IMR-90 (cell line): ENCODE results near the gene TLL1. TPM values are rescaled to one million over a fixed set of nuclear protein-coding genes. Genes with fewer than 3 reads are reported as not detected.

Source experiments
- ATAC-seq: fragments of 200-7000 bp; cut with Tn5 transposase; 2 replicates; pipeline ENCODE4 v1.9.1; 2020; ENCODE audit warnings: low read depth, mild to moderate bottlenecking, moderate library complexity
- BruUV-seq: library from RNA; stranded (reverse); fragments of 400-500 nt; replicated peaks from 2 replicates; lab custom pipeline; 2021; lab: Mats Ljungman, UMichigan
- CTCF ChIA-PET: fragments of 300-600 bp; formaldehyde crosslinking; extraction: SDS; loops from one replicate; lab custom pipeline; 2021; ENCODE audit warnings: antibody characterized with exemption; lab: Yijun Ruan, JAX
- POLR2A ChIA-PET: fragments of 300-600 bp; sonication (Branson Sonifier 250); formaldehyde crosslinking; loops from one replicate; lab custom pipeline; 2022; ENCODE audit warnings: antibody characterized with exemption; ENCODE audit not compliant: unreplicated experiment; lab: Charles Lee
- DNase-seq: peaks from one replicate; pipeline ENCODE4 v3.0.0; 2013
- H2AFZ ChIP-seq: replicated peaks from 2 replicates; pipeline ENCODE3; 2013; ENCODE audit warnings: low read length, mild to moderate bottlenecking; ENCODE audit not compliant: poor library complexity
- H2AK5ac ChIP-seq: 2 replicates; pipeline ENCODE4 v1.6.1; 2013; ENCODE audit warnings: low read depth, low read length, inconsistent platforms
- H2AK9ac ChIP-seq: replicated peaks from 2 replicates; pipeline ENCODE3; 2013; ENCODE audit warnings: mild to moderate bottlenecking, low read depth, low read length, moderate library complexity; ENCODE audit not compliant: poor library complexity
- H2BK120ac ChIP-seq: 2 replicates; pipeline ENCODE4 v1.6.1; 2013; ENCODE audit warnings: low read depth, low read length, inconsistent platforms
- H2BK15ac ChIP-seq: 3 replicates; pipeline ENCODE4 v1.6.1; 2013; ENCODE audit warnings: low read depth, low read length, inconsistent platforms
- H2BK20ac ChIP-seq: 2 replicates; pipeline ENCODE4 v1.6.1; 2013; ENCODE audit warnings: low read depth, mild to moderate bottlenecking, inconsistent platforms, low read length, moderate library complexity
- H2BK5ac ChIP-seq: 2 replicates; pipeline ENCODE4 v1.6.1; 2013; ENCODE audit warnings: mild to moderate bottlenecking, low read depth, low read length, inconsistent platforms; ENCODE audit not compliant: poor library complexity, severe bottlenecking
- H3K14ac ChIP-seq: replicated peaks from 2 replicates; pipeline ENCODE4 v1.6.1; 2013; ENCODE audit warnings: low read depth, low read length, inconsistent platforms
- H3K18ac ChIP-seq: 2 replicates; pipeline ENCODE4 v1.6.1; 2013; ENCODE audit warnings: low read depth, low read length, control low read depth
- H3K23ac ChIP-seq: 2 replicates; pipeline ENCODE4 v1.6.1; 2013; ENCODE audit warnings: low read depth, low read length, inconsistent platforms
- H3K27ac ChIP-seq: 2 replicates; pipeline ENCODE4 v1.5.1; 2013; ENCODE audit warnings: mild to moderate bottlenecking, control low read depth, low read length; ENCODE audit not compliant: insufficient read depth
- H3K27me3 ChIP-seq: 2 replicates; pipeline ENCODE4 v1.6.1; 2013; ENCODE audit warnings: low read length; ENCODE audit not compliant: control insufficient read depth, insufficient read depth
- H3K36me3 ChIP-seq: 2 replicates; pipeline ENCODE4 v1.6.1; 2013; ENCODE audit warnings: low read length, mixed read lengths; ENCODE audit not compliant: control insufficient read depth, insufficient read depth
- H3K4ac ChIP-seq: 2 replicates; pipeline ENCODE4 v1.6.1; 2013; ENCODE audit warnings: low read depth, low read length, inconsistent platforms
- H3K4me1 ChIP-seq: 2 replicates; pipeline ENCODE4 v1.6.1; 2013; ENCODE audit warnings: low read length, mixed read lengths; ENCODE audit not compliant: control insufficient read depth, insufficient read depth
- H3K4me2 ChIP-seq: 2 replicates; pipeline ENCODE4 v1.6.1; 2013; ENCODE audit warnings: low read depth, mild to moderate bottlenecking, control low read depth, low read length, moderate library complexity
- H3K4me3 ChIP-seq: 2 replicates; pipeline ENCODE4 v1.5.1; 2013; ENCODE audit warnings: low read depth, mild to moderate bottlenecking, control low read depth, low read length, moderate library complexity; ENCODE audit not compliant: insufficient read depth
- H3K56ac ChIP-seq: 2 replicates; pipeline ENCODE4 v1.6.1; 2013; ENCODE audit warnings: low read length, inconsistent platforms; ENCODE audit not compliant: insufficient read depth; ENCODE audit errors: extremely low read depth
- H3K79me1 ChIP-seq, 2 experiments: 2 replicates each; pipeline ENCODE4 v1.6.1; 2013; ENCODE audit warnings: low read length in 2 of 2, inconsistent platforms in 1 of 2, low read depth in 1 of 2
- H3K9ac ChIP-seq: 2 replicates; pipeline ENCODE4 v1.6.1; 2013; ENCODE audit warnings: low read depth, low read length, control low read depth
- H3K9me1 ChIP-seq: 2 replicates; pipeline ENCODE4 v1.6.1; 2013; ENCODE audit warnings: low read length, inconsistent platforms; ENCODE audit not compliant: insufficient read depth
- H3K9me3 ChIP-seq: 2 replicates; pipeline ENCODE4 v1.6.1; 2013; ENCODE audit warnings: low read length; ENCODE audit not compliant: control insufficient read depth, insufficient read depth
- H4K20me1 ChIP-seq: 2 replicates; pipeline ENCODE4 v1.6.1; 2013; ENCODE audit warnings: low read length, inconsistent platforms; ENCODE audit not compliant: insufficient read depth
- H4K5ac ChIP-seq: 2 replicates; pipeline ENCODE4 v1.6.1; 2013; ENCODE audit warnings: mild to moderate bottlenecking, low read depth, low read length, control low read depth
- H4K8ac ChIP-seq, 2 experiments: 2 replicates each; pipeline ENCODE4 v1.6.1; 2013; ENCODE audit warnings: low read depth in 2 of 2, low read length in 2 of 2, control low read depth in 1 of 2, inconsistent platforms in 1 of 2
- H4K91ac ChIP-seq: 2 replicates; pipeline ENCODE4 v1.6.1; 2013; ENCODE audit warnings: low read depth, low read length, inconsistent platforms; ENCODE audit not compliant: insufficient read depth
- BHLHE40 ChIP-seq: fragments of 150-350 bp; IDR thresholded peaks from 2 replicates; pipeline ENCODE4 v1.6.1; 2016; ENCODE audit warnings: mild to moderate bottlenecking, low read depth, low read length
- FOS ChIP-seq: fragments of 150-350 bp; IDR thresholded peaks from 2 replicates; pipeline ENCODE4 v1.6.1; 2016; ENCODE audit warnings: low read depth, low read length
- MAZ ChIP-seq: IDR thresholded peaks from 2 replicates; pipeline ENCODE4 v1.6.1; 2012; ENCODE audit warnings: low read depth, mild to moderate bottlenecking, low read length, improper control_type of control experiment, moderate library complexity, borderline replicate concordance
- MXI1 ChIP-seq: IDR thresholded peaks from 2 replicates; pipeline ENCODE4 v1.6.1; 2012; ENCODE audit warnings: low read depth, mild to moderate bottlenecking, low read length, moderate library complexity, borderline replicate concordance
- NFE2L2 ChIP-seq: fragments of 150-350 bp; IDR thresholded peaks from 2 replicates; pipeline ENCODE4 v1.6.1; 2016; ENCODE audit warnings: low read depth, mild to moderate bottlenecking, low read length
- RAD21 ChIP-seq: IDR thresholded peaks from 2 replicates; pipeline ENCODE4 v1.6.1; 2012; ENCODE audit warnings: low read length, improper control_type of control experiment
- RCOR1 ChIP-seq: IDR thresholded peaks from 2 replicates; pipeline ENCODE4 v1.6.1; 2012; ENCODE audit warnings: mild to moderate bottlenecking, low read length, improper control_type of control experiment; ENCODE audit not compliant: insufficient replicate concordance
- SMC3 ChIP-seq: fragments of 150-350 bp; IDR thresholded peaks from 2 replicates; pipeline ENCODE4 v1.6.1; 2016; ENCODE audit warnings: low read depth, mild to moderate bottlenecking, antibody characterized with exemption, low read length, moderate library complexity
- WGBS, 2 experiments: methylation state at CpG; one replicate each; pipeline versions ENCODE4 v1.1.5 to v1.1.7; 2013; ENCODE audit warnings: missing lambda C conversion rate in 2 of 2; ENCODE audit not compliant: insufficient read length in 1 of 2; ENCODE audit errors: extremely low coverage in 2 of 2; 5-methylcytosine and 5-hydroxymethylcytosine counted together
- dilution Hi-C: fragments of 300-500 bp; cut with HindIII; formaldehyde crosslinking; loops from one replicate; pipeline ENCODE4 v1.14.3; 2018; ENCODE audit warnings: low sequenced_read_pairs; ENCODE audit not compliant: unreplicated experiment
- in situ Hi-C: fragments of 300-500 bp; cut with MboI; formaldehyde crosslinking; loops from 3 replicates; pipeline ENCODE4 v1.14.3; 2019; ENCODE audit warnings: low sequenced_read_pairs, inconsistent platforms, mixed read lengths
- intact Hi-C: fragments of 100-400 bp; cut with micrococcal nuclease; formaldehyde crosslinking; loops from 2 replicates; pipeline ENCODE4 v1.10.0; 2022
- polyA plus RNA-seq, 3 experiments: library from polyadenylated mRNA; depleted of rRNA; stranded (reverse); fragments of >200 nt; gene quantifications; 2 replicates each; pipeline ENCODE4 v1.2.3, GENCODE V29; 2012; ENCODE audit warnings: low replicate concordance in 1 of 3
- total RNA-seq: library from RNA; depleted of rRNA; stranded (reverse); fragments of >200 nt; gene quantifications from 2 replicates; pipeline ENCODE4 v1.2.3, GENCODE V29; 2012
- TF ChIP-seq, protein P1 (sequence below): fragments of 150-350 bp; IDR thresholded peaks from 2 replicates; pipeline ENCODE4 v1.6.1; 2016; ENCODE audit warnings: low read depth, mild to moderate bottlenecking, low read length, moderate library complexity, borderline replicate concordance
- TF ChIP-seq, protein P2 (sequence below): conservative IDR thresholded peaks from 2 replicates; pipeline ENCODE4 v1.5.1; 2012; ENCODE audit warnings: mild to moderate bottlenecking, low read depth, low read length, improper control_type of control experiment
- TF ChIP-seq, protein P3 (sequence below): fragments of 150-350 bp; IDR thresholded peaks from 2 replicates; pipeline ENCODE4 v1.6.1; 2017; ENCODE audit warnings: mild to moderate bottlenecking, antibody characterized with exemption, low read length, low read depth

The TLL1 gene
- total and polyA plus RNA-seq, 2 of the 4 experiments (the other 2 are of a cell fraction) = not detected

DNA sequence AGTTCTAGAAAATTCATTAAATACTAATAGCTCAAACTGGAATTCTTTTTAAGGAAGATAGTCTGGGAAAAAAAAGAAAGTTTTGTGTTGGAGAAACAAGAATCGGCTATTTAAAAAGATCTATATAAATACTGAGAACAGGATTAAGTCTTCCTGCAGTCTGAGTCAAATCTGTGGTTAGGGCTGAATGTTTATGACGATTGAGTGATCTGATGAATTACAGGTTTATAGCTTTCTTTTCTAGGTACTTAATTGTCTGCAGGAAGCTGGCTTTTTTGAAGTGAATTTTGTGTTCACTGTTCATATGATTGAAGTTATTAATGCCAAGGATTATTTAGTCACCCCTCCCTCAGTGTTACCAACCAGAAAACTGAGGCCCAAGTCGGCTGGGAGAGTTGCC is 42.2 kb downstream of the TLL1 start:
- POLR2A ChIA-PET = no interaction called here
- ATAC-seq = no peak
- no TSS peak for BruUV-seq

More for the DNA sequence above, 42.2 kb downstream of the TLL1 start:
- Histone ChIP-seq H3K4ac (no peak overlapping the region), H2BK20ac (no peak overlapping the region), H3K23ac (no peak overlapping the region), H3K4me2 (no peak overlapping the region), H3K18ac (no peak overlapping the region), H3K79me1 (no peaks in the 10 kb centered on the region), H4K20me1 (no peaks in the 10 kb centered on the region), H3K14ac (no peak overlapping the region), H3K36me3 (no peaks in the 10 kb centered on the region), H3K27ac (no peak overlapping the region), H2BK5ac (no peak overlapping the region), H3K27me3 (no peaks in the 10 kb centered on the region), H3K56ac (no peak overlapping the region), H2AK9ac (no peak overlapping the region), H3K4me1 (no peaks in the 10 kb centered on the region), H2AK5ac (no peak overlapping the region), H3K9me3 (peaks cover 6% of the 10 kb centered on the region), H4K5ac (no peak overlapping the region), H2BK120ac (no peak overlapping the region), H3K9ac (no peak overlapping the region), H4K91ac (no peak overlapping the region), H4K8ac (no peak overlapping the region), H3K9me1 (no peaks in the 10 kb centered on the region), H3K4me3 (no peak overlapping the region), H2AFZ (no peak overlapping the region), H2BK15ac (no peak overlapping the region)
- no CpG with 5 or more reads among the region's 3 CpGs for WGBS, 2 experiments
- intact Hi-C loops (no loop called here), in situ Hi-C loops (no loop called here), dilution Hi-C loops (no loop called here)
- CTCF ChIA-PET = no interaction called here
- no peak for TF ChIP-seq BHLHE40
- TF ChIP-seq, protein P1, sequence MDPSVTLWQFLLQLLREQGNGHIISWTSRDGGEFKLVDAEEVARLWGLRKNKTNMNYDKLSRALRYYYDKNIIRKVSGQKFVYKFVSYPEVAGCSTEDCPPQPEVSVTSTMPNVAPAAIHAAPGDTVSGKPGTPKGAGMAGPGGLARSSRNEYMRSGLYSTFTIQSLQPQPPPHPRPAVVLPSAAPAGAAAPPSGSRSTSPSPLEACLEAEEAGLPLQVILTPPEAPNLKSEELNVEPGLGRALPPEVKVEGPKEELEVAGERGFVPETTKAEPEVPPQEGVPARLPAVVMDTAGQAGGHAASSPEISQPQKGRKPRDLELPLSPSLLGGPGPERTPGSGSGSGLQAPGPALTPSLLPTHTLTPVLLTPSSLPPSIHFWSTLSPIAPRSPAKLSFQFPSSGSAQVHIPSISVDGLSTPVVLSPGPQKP = no peak
- no peak for TF ChIP-seq FOS
- TF ChIP-seq, protein P2, sequence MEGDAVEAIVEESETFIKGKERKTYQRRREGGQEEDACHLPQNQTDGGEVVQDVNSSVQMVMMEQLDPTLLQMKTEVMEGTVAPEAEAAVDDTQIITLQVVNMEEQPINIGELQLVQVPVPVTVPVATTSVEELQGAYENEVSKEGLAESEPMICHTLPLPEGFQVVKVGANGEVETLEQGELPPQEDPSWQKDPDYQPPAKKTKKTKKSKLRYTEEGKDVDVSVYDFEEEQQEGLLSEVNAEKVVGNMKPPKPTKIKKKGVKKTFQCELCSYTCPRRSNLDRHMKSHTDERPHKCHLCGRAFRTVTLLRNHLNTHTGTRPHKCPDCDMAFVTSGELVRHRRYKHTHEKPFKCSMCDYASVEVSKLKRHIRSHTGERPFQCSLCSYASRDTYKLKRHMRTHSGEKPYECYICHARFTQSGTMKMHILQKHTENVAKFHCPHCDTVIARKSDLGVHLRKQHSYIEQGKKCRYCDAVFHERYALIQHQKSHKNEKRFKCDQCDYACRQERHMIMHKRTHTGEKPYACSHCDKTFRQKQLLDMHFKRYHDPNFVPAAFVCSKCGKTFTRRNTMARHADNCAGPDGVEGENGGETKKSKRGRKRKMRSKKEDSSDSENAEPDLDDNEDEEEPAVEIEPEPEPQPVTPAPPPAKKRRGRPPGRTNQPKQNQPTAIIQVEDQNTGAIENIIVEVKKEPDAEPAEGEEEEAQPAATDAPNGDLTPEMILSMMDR = no peak
- TF ChIP-seq MXI1 = no peak
- TF ChIP-seq NFE2L2 = no peak
- no peak for TF ChIP-seq RCOR1
- no peak for TF ChIP-seq RAD21
- TF ChIP-seq, protein P3, sequence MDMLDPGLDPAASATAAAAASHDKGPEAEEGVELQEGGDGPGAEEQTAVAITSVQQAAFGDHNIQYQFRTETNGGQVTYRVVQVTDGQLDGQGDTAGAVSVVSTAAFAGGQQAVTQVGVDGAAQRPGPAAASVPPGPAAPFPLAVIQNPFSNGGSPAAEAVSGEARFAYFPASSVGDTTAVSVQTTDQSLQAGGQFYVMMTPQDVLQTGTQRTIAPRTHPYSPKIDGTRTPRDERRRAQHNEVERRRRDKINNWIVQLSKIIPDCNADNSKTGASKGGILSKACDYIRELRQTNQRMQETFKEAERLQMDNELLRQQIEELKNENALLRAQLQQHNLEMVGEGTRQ = no peak
- TF ChIP-seq MAZ = no peak
- TF ChIP-seq SMC3 = no peak
- no peak for DNase-seq
